IMR-90 (cell line): ENCODE measurements around the gene NCAM1. TPM values are rescaled to one million over a fixed set of nuclear protein-coding genes. Genes with fewer than 3 reads are reported as not detected.

Experiments
- ATAC-seq: fragments of 200-7000 bp; cut with Tn5 transposase; 2 replicates; pipeline ENCODE4 v1.9.1; 2020; ENCODE audit warnings: low read depth, mild to moderate bottlenecking, moderate library complexity
- BruUV-seq: library from RNA; stranded (reverse); fragments of 400-500 nt; replicated peaks from 2 replicates; lab custom pipeline; 2021; lab: Mats Ljungman, UMichigan
- CTCF ChIA-PET: fragments of 300-600 bp; formaldehyde crosslinking; extraction: SDS; loops from one replicate; lab custom pipeline; 2021; ENCODE audit warnings: antibody characterized with exemption; lab: Yijun Ruan, JAX
- POLR2A ChIA-PET: fragments of 300-600 bp; sonication (Branson Sonifier 250); formaldehyde crosslinking; loops from one replicate; lab custom pipeline; 2022; ENCODE audit warnings: antibody characterized with exemption; ENCODE audit not compliant: unreplicated experiment; lab: Charles Lee
- DNase-seq: peaks from one replicate; pipeline ENCODE4 v3.0.0; 2013
- H2AFZ ChIP-seq: replicated peaks from 2 replicates; pipeline ENCODE3; 2013; ENCODE audit warnings: low read length, mild to moderate bottlenecking; ENCODE audit not compliant: poor library complexity
- H2AK5ac ChIP-seq: 2 replicates; pipeline ENCODE4 v1.6.1; 2013; ENCODE audit warnings: low read depth, low read length, inconsistent platforms
- H2AK9ac ChIP-seq: replicated peaks from 2 replicates; pipeline ENCODE3; 2013; ENCODE audit warnings: mild to moderate bottlenecking, low read depth, low read length, moderate library complexity; ENCODE audit not compliant: poor library complexity
- H2BK120ac ChIP-seq: 2 replicates; pipeline ENCODE4 v1.6.1; 2013; ENCODE audit warnings: low read depth, low read length, inconsistent platforms
- H2BK15ac ChIP-seq: 3 replicates; pipeline ENCODE4 v1.6.1; 2013; ENCODE audit warnings: low read depth, low read length, inconsistent platforms
- H2BK20ac ChIP-seq: 2 replicates; pipeline ENCODE4 v1.6.1; 2013; ENCODE audit warnings: low read depth, mild to moderate bottlenecking, inconsistent platforms, low read length, moderate library complexity
- H2BK5ac ChIP-seq: 2 replicates; pipeline ENCODE4 v1.6.1; 2013; ENCODE audit warnings: mild to moderate bottlenecking, low read depth, low read length, inconsistent platforms; ENCODE audit not compliant: poor library complexity, severe bottlenecking
- H3K14ac ChIP-seq: replicated peaks from 2 replicates; pipeline ENCODE4 v1.6.1; 2013; ENCODE audit warnings: low read depth, low read length, inconsistent platforms
- H3K18ac ChIP-seq: 2 replicates; pipeline ENCODE4 v1.6.1; 2013; ENCODE audit warnings: low read depth, low read length, control low read depth
- H3K23ac ChIP-seq: 2 replicates; pipeline ENCODE4 v1.6.1; 2013; ENCODE audit warnings: low read depth, low read length, inconsistent platforms
- H3K27ac ChIP-seq: 2 replicates; pipeline ENCODE4 v1.5.1; 2013; ENCODE audit warnings: mild to moderate bottlenecking, control low read depth, low read length; ENCODE audit not compliant: insufficient read depth
- H3K27me3 ChIP-seq: 2 replicates; pipeline ENCODE4 v1.6.1; 2013; ENCODE audit warnings: low read length; ENCODE audit not compliant: control insufficient read depth, insufficient read depth
- H3K36me3 ChIP-seq: 2 replicates; pipeline ENCODE4 v1.6.1; 2013; ENCODE audit warnings: low read length, mixed read lengths; ENCODE audit not compliant: control insufficient read depth, insufficient read depth
- H3K4ac ChIP-seq: 2 replicates; pipeline ENCODE4 v1.6.1; 2013; ENCODE audit warnings: low read depth, low read length, inconsistent platforms
- H3K4me1 ChIP-seq: 2 replicates; pipeline ENCODE4 v1.6.1; 2013; ENCODE audit warnings: low read length, mixed read lengths; ENCODE audit not compliant: control insufficient read depth, insufficient read depth
- H3K4me2 ChIP-seq: 2 replicates; pipeline ENCODE4 v1.6.1; 2013; ENCODE audit warnings: low read depth, mild to moderate bottlenecking, control low read depth, low read length, moderate library complexity
- H3K4me3 ChIP-seq: 2 replicates; pipeline ENCODE4 v1.5.1; 2013; ENCODE audit warnings: low read depth, mild to moderate bottlenecking, control low read depth, low read length, moderate library complexity; ENCODE audit not compliant: insufficient read depth
- H3K56ac ChIP-seq: 2 replicates; pipeline ENCODE4 v1.6.1; 2013; ENCODE audit warnings: low read length, inconsistent platforms; ENCODE audit not compliant: insufficient read depth; ENCODE audit errors: extremely low read depth
- H3K79me1 ChIP-seq, 2 experiments: 2 replicates each; pipeline ENCODE4 v1.6.1; 2013; ENCODE audit warnings: low read length in 2 of 2, inconsistent platforms in 1 of 2, low read depth in 1 of 2
- H3K9ac ChIP-seq: 2 replicates; pipeline ENCODE4 v1.6.1; 2013; ENCODE audit warnings: low read depth, low read length, control low read depth
- H3K9me1 ChIP-seq: 2 replicates; pipeline ENCODE4 v1.6.1; 2013; ENCODE audit warnings: low read length, inconsistent platforms; ENCODE audit not compliant: insufficient read depth
- H3K9me3 ChIP-seq: 2 replicates; pipeline ENCODE4 v1.6.1; 2013; ENCODE audit warnings: low read length; ENCODE audit not compliant: control insufficient read depth, insufficient read depth
- H4K20me1 ChIP-seq: 2 replicates; pipeline ENCODE4 v1.6.1; 2013; ENCODE audit warnings: low read length, inconsistent platforms; ENCODE audit not compliant: insufficient read depth
- H4K5ac ChIP-seq: 2 replicates; pipeline ENCODE4 v1.6.1; 2013; ENCODE audit warnings: mild to moderate bottlenecking, low read depth, low read length, control low read depth
- H4K8ac ChIP-seq, 2 experiments: 2 replicates each; pipeline ENCODE4 v1.6.1; 2013; ENCODE audit warnings: low read depth in 2 of 2, low read length in 2 of 2, control low read depth in 1 of 2, inconsistent platforms in 1 of 2
- H4K91ac ChIP-seq: 2 replicates; pipeline ENCODE4 v1.6.1; 2013; ENCODE audit warnings: low read depth, low read length, inconsistent platforms; ENCODE audit not compliant: insufficient read depth
- BHLHE40 ChIP-seq: fragments of 150-350 bp; IDR thresholded peaks from 2 replicates; pipeline ENCODE4 v1.6.1; 2016; ENCODE audit warnings: mild to moderate bottlenecking, low read depth, low read length
- CEBPB ChIP-seq: IDR thresholded peaks from 2 replicates; pipeline ENCODE4 v1.6.1; 2012; ENCODE audit warnings: low read depth, low read length, improper control_type of control experiment
- CHD1 ChIP-seq: IDR thresholded peaks from 2 replicates; pipeline ENCODE4 v1.6.1; 2012; ENCODE audit warnings: low read depth, low read length, improper control_type of control experiment
- CTCF ChIP-seq: conservative IDR thresholded peaks from 2 replicates; pipeline ENCODE4 v1.5.1; 2012; ENCODE audit warnings: mild to moderate bottlenecking, low read depth, low read length, improper control_type of control experiment
- MAFK ChIP-seq: IDR thresholded peaks from 2 replicates; pipeline ENCODE4 v1.6.1; 2012; ENCODE audit warnings: low read depth, low read length, improper control_type of control experiment
- MXI1 ChIP-seq: IDR thresholded peaks from 2 replicates; pipeline ENCODE4 v1.6.1; 2012; ENCODE audit warnings: low read depth, mild to moderate bottlenecking, low read length, moderate library complexity, borderline replicate concordance
- NFE2L2 ChIP-seq: fragments of 150-350 bp; IDR thresholded peaks from 2 replicates; pipeline ENCODE4 v1.6.1; 2016; ENCODE audit warnings: low read depth, mild to moderate bottlenecking, low read length
- POLR2A ChIP-seq: IDR thresholded peaks from 2 replicates; pipeline ENCODE4 v1.6.1; 2012; ENCODE audit warnings: mild to moderate bottlenecking, low read depth, low read length
- RAD21 ChIP-seq: IDR thresholded peaks from 2 replicates; pipeline ENCODE4 v1.6.1; 2012; ENCODE audit warnings: low read length, improper control_type of control experiment
- RCOR1 ChIP-seq: IDR thresholded peaks from 2 replicates; pipeline ENCODE4 v1.6.1; 2012; ENCODE audit warnings: mild to moderate bottlenecking, low read length, improper control_type of control experiment; ENCODE audit not compliant: insufficient replicate concordance
- RFX5 ChIP-seq: IDR thresholded peaks from 2 replicates; pipeline ENCODE4 v1.8.0; 2012; ENCODE audit warnings: low read depth, mild to moderate bottlenecking, low read length, moderate library complexity
- SMC3 ChIP-seq: fragments of 150-350 bp; IDR thresholded peaks from 2 replicates; pipeline ENCODE4 v1.6.1; 2016; ENCODE audit warnings: low read depth, mild to moderate bottlenecking, antibody characterized with exemption, low read length, moderate library complexity
- USF2 ChIP-seq: fragments of 150-350 bp; IDR thresholded peaks from 2 replicates; pipeline ENCODE4 v1.6.1; 2017; ENCODE audit warnings: mild to moderate bottlenecking, antibody characterized with exemption, low read length, low read depth
- WGBS, 2 experiments: methylation state at CpG; one replicate each; pipeline versions ENCODE4 v1.1.5 to v1.1.7; 2013; ENCODE audit warnings: missing lambda C conversion rate in 2 of 2; ENCODE audit not compliant: insufficient read length in 1 of 2; ENCODE audit errors: extremely low coverage in 2 of 2; 5-methylcytosine and 5-hydroxymethylcytosine counted together
- dilution Hi-C: fragments of 300-500 bp; cut with HindIII; formaldehyde crosslinking; loops from one replicate; pipeline ENCODE4 v1.14.3; 2018; ENCODE audit warnings: low sequenced_read_pairs; ENCODE audit not compliant: unreplicated experiment
- in situ Hi-C: fragments of 300-500 bp; cut with MboI; formaldehyde crosslinking; loops from 3 replicates; pipeline ENCODE4 v1.14.3; 2019; ENCODE audit warnings: low sequenced_read_pairs, inconsistent platforms, mixed read lengths
- intact Hi-C: fragments of 100-400 bp; cut with micrococcal nuclease; formaldehyde crosslinking; loops from 2 replicates; pipeline ENCODE4 v1.10.0; 2022
- polyA plus RNA-seq, 3 experiments: library from polyadenylated mRNA; depleted of rRNA; stranded (reverse); fragments of >200 nt; gene quantifications; 2 replicates each; pipeline ENCODE4 v1.2.3, GENCODE V29; 2012; ENCODE audit warnings: low replicate concordance in 1 of 3
- total RNA-seq: library from RNA; depleted of rRNA; stranded (reverse); fragments of >200 nt; gene quantifications from 2 replicates; pipeline ENCODE4 v1.2.3, GENCODE V29; 2012

Gene NCAM1
- total and polyA plus RNA-seq, 2 of the 4 experiments (the other 2 are of a cell fraction): 0.09 to 0.18 TPM

GRCh38 chr11:113163291-113164030, 202.2 kb downstream of the NCAM1 start (continued):
- TF ChIP-seq USF2 (no peak), RCOR1 (no peak), POLR2A (no peak)

GRCh38 chr11:113166280-113166679, 205.1 kb downstream of the NCAM1 start:
- Histone ChIP-seq H3K4me2 (no peak overlapping the region), H2BK20ac (no peak overlapping the region), H3K27me3 (no peaks in the 10 kb centered on the region), H2AK9ac (no peak overlapping the region), H4K20me1 (no peaks in the 10 kb centered on the region), H3K4ac (no peak overlapping the region), H3K9me1 (no peaks in the 10 kb centered on the region), H3K9me3 (0 out of 2 replicates have a peak, but pooled peaks cover 2% of the 10 kb centered on the region), H3K4me3 (no peak overlapping the region), H2BK5ac (no peak overlapping the region), H4K5ac (no peak overlapping the region), H3K56ac (no peak overlapping the region), H2BK15ac (no peak overlapping the region), H3K9ac (no peak overlapping the region), H3K79me1 (no peaks in the 10 kb centered on the region), H3K36me3 (no peaks in the 10 kb centered on the region), H3K14ac (no peak overlapping the region), H2BK120ac (no peak overlapping the region), H3K27ac (no peak overlapping the region), H3K23ac (no peak overlapping the region), H4K8ac (no peak overlapping the region), H3K4me1 (no peaks in the 10 kb centered on the region), H4K91ac (no peak overlapping the region), H3K18ac (no peak overlapping the region), H2AFZ (no peak overlapping the region), H2AK5ac (no peak overlapping the region)
- intact Hi-C loops (no loop called here), dilution Hi-C loops (no loop called here), in situ Hi-C loops (no loop called here)
- no peak for ATAC-seq
- BruUV-seq: no TSS peak
- CTCF ChIA-PET: no interaction called here
- POLR2A ChIA-PET: no interaction called here
- no peak for DNase-seq
- WGBS, 2 experiments: no CpG with 5 or more reads among the region's 3 CpGs
- no peak for TF ChIP-seq RFX5
- TF ChIP-seq NFE2L2: no peak
- no peak for TF ChIP-seq CHD1
- no peak for TF ChIP-seq RAD21
- TF ChIP-seq RCOR1: no peak
- no peak for TF ChIP-seq MAFK
- TF ChIP-seq MXI1: no peak
- TF ChIP-seq USF2: no peak
- TF ChIP-seq SMC3: no peak
- TF ChIP-seq CTCF: no peak
- TF ChIP-seq CEBPB: no peak
- TF ChIP-seq BHLHE40: no peak
